ENCODE results near the gene GPR148.

Gene GPR148

GRCh38 chr2:130764035-130764820 lies 35.4 kb downstream of the GPR148 start:
- FAIRE-seq (no peak), DNase-seq (ENCODE audit: insufficient read length) (no peak)
- TF ChIP-seq POLR2AphosphoS5 (IDR thresholded peaks at IDR 0.05; ENCODE audit: low read depth, low read length) (no peak), POLR2A (IDR thresholded peaks at IDR 0.05; ENCODE audit: low read depth, low read length) (no peak)

GRCh38 chr2:130764821-130765115 lies 35.9 kb downstream of the GPR148 start:
- no peak for FAIRE-seq
- no peak for TF ChIP-seq TAF1 (IDR thresholded peaks at IDR 0.05; ENCODE audit: borderline replicate concordance, low read depth, low read length)
- DNase-seq (ENCODE audit: insufficient read length), result no peak

GRCh38 chr2:130765464-130765863 lies 36.6 kb downstream of the GPR148 start:
- FAIRE-seq (no peak), DNase-seq (ENCODE audit: insufficient read length) (no peak)
- TF ChIP-seq TAF1 (IDR thresholded peaks at IDR 0.05; ENCODE audit: borderline replicate concordance, low read depth, low read length) (no peak), POLR2AphosphoS5 (IDR thresholded peaks at IDR 0.05; ENCODE audit: low read depth, low read length) (no peak), POLR2A (IDR thresholded peaks at IDR 0.05; ENCODE audit: low read depth, low read length) (no peak)

- FAIRE-seq, result no peak
- no peak for TF ChIP-seq TAF1 (IDR thresholded peaks at IDR 0.05; ENCODE audit: borderline replicate concordance, low read depth, low read length)
Measured at GRCh38 chr2:130766037-130766436, 37.2 kb downstream of the GPR148 start.

GRCh38 chr2:130766711-130767407 lies 38.0 kb downstream of the GPR148 start:
- TF ChIP-seq TAF1 (IDR thresholded peaks at IDR 0.05; ENCODE audit: borderline replicate concordance, low read depth, low read length), result no peak
- no peak for TF ChIP-seq POLR2A (IDR thresholded peaks at IDR 0.05; ENCODE audit: low read depth, low read length)
- no peak for TF ChIP-seq POLR2AphosphoS5 (IDR thresholded peaks at IDR 0.05; ENCODE audit: low read depth, low read length)
- no peak for DNase-seq (ENCODE audit: insufficient read length)
- FAIRE-seq, result no peak

More at GRCh38 chr2:130766037-130766436, 37.2 kb downstream of the GPR148 start:
- no peak for DNase-seq (ENCODE audit: insufficient read length)

GRCh38 chr2:130767408-130767775 lies 38.5 kb downstream of the GPR148 start:
- TF ChIP-seq TAF1 (IDR thresholded peaks at IDR 0.05; ENCODE audit: borderline replicate concordance, low read depth, low read length), result no peak
- no peak for TF ChIP-seq POLR2A (IDR thresholded peaks at IDR 0.05; ENCODE audit: low read depth, low read length)
- no peak for TF ChIP-seq POLR2AphosphoS5 (IDR thresholded peaks at IDR 0.05; ENCODE audit: low read depth, low read length)
- no peak for FAIRE-seq
- no peak for DNase-seq (ENCODE audit: insufficient read length)

GRCh38 chr2:130768191-130768855 lies 39.5 kb downstream of the GPR148 start:
- DNase-seq (ENCODE audit: insufficient read length) (no peak), FAIRE-seq (no peak)
- TF ChIP-seq POLR2A (IDR thresholded peaks at IDR 0.05; ENCODE audit: low read depth, low read length) (no peak), POLR2AphosphoS5 (IDR thresholded peaks at IDR 0.05; ENCODE audit: low read depth, low read length) (no peak), TAF1 (IDR thresholded peaks at IDR 0.05; ENCODE audit: borderline replicate concordance, low read depth, low read length) (no peak)

GRCh38 chr2:130769343-130769907 lies 40.6 kb downstream of the GPR148 start:
- FAIRE-seq, result no peak
- TF ChIP-seq POLR2A (IDR thresholded peaks at IDR 0.05; ENCODE audit: low read depth, low read length) (no peak), TAF1 (IDR thresholded peaks at IDR 0.05; ENCODE audit: borderline replicate concordance, low read depth, low read length) (no peak), POLR2AphosphoS5 (IDR thresholded peaks at IDR 0.05; ENCODE audit: low read depth, low read length) (no peak)
- no peak for DNase-seq (ENCODE audit: insufficient read length)

- DNase-seq (ENCODE audit: insufficient read length), result no peak
- FAIRE-seq, result no peak
- no peak for TF ChIP-seq TAF1 (IDR thresholded peaks at IDR 0.05; ENCODE audit: borderline replicate concordance, low read depth, low read length)
- no peak for TF ChIP-seq POLR2AphosphoS5 (IDR thresholded peaks at IDR 0.05; ENCODE audit: low read depth, low read length)
- no peak for TF ChIP-seq POLR2A (IDR thresholded peaks at IDR 0.05; ENCODE audit: low read depth, low read length)
Measured at GRCh38 chr2:130776550-130776949, 47.7 kb downstream of the GPR148 start.

- TF ChIP-seq POLR2A (IDR thresholded peaks at IDR 0.05; ENCODE audit: low read depth, low read length) (no peak), POLR2AphosphoS5 (IDR thresholded peaks at IDR 0.05; ENCODE audit: low read depth, low read length) (no peak), TAF1 (IDR thresholded peaks at IDR 0.05; ENCODE audit: borderline replicate concordance, low read depth, low read length) (no peak)
- no peak for FAIRE-seq
- DNase-seq (ENCODE audit: insufficient read length), result no peak
Measured at GRCh38 chr2:130778781-130779180, 49.9 kb downstream of the GPR148 start.

Measured in GM12892 (cell line).